Right lobe of liver (tissue), 6 donors: ENCODE measurements around the gene FAM124B. TPM values are rescaled to one million over a fixed set of nuclear protein-coding genes. Genes with fewer than 3 reads are reported as not detected.

Source experiments
- ATAC-seq, 4 donors: fragments of 200-7000 bp; cut with Tn5 transposase; one replicate each; pipeline ENCODE4 v1.9.1; 2020; ENCODE audit warnings: mild to moderate bottlenecking in 4 of 4, moderate library complexity in 4 of 4
- DNase-seq, 3 donors: peaks; one replicate each; pipeline ENCODE4 v3.0.0-alpha.2; 2020
- H3K27ac ChIP-seq, 3 donors: fragments of 200-600 bp; one replicate each; pipeline ENCODE4 v1.8.0; 2022
- H3K27me3 ChIP-seq, 2 donors: fragments of 200-600 bp; one replicate each; pipeline ENCODE4 v1.8.0; 2022
- H3K36me3 ChIP-seq, 4 donors: fragments of 200-600 bp; sonication (generic) in 1 of 4; one replicate each; pipeline versions ENCODE4 v1.5.1 to v1.8.0; 2017 to 2022; ENCODE audit warnings: control low read depth in 1 of 4
- H3K4me1 ChIP-seq, 4 donors: fragments of 200-600 bp; sonication (generic) in 1 of 4; one replicate each; pipeline versions ENCODE4 v1.5.1 to v1.8.0; 2017 to 2022; ENCODE audit warnings: control low read depth in 1 of 4
- H3K4me3 ChIP-seq, 3 donors: fragments of 200-600 bp; one replicate each; pipeline ENCODE4 v1.8.0; 2022
- H3K9me3 ChIP-seq, 4 donors: fragments of 200-600 bp; sonication (generic) in 1 of 4; one replicate each; pipeline versions ENCODE4 v1.5.1 to v1.8.0; 2017 to 2022; ENCODE audit warnings: control low read depth in 1 of 4
- CTCF ChIP-seq, 4 donors: fragments of 200-600 bp in 3 of 4; fragments of 450-650 bp in 1 of 4; IDR thresholded peaks; one replicate each; pipeline versions ENCODE4 v1.5.1 to v1.8.0; 2016 to 2022; ENCODE audit warnings: antibody characterized with exemption in 4 of 4, mild to moderate bottlenecking in 2 of 4
- POLR2A ChIP-seq: fragments of 450-650 bp; IDR thresholded peaks from one replicate; pipeline ENCODE4 v1.6.1; 2017; ENCODE audit warnings: antibody characterized with exemption, mild to moderate bottlenecking
- WGBS: methylation state at CpG from one replicate; pipeline ENCODE4 v1.1.6; 2018; ENCODE audit warnings: low coverage, low lambda C conversion rate; ENCODE audit not compliant: insufficient coverage; ENCODE audit errors: missing lambda C conversion rate; 5-methylcytosine and 5-hydroxymethylcytosine counted together
- intact Hi-C, 2 donors: fragments of 100-400 bp; cut with DNase I; formaldehyde crosslinking; loops; one replicate each; pipeline versions ENCODE4 v1.11.2 to v1.14.1; 2022
- total RNA-seq, 6 experiments: library from RNA; depleted of rRNA in 2 of 6; stranded (reverse); fragments of >200 nt in 2 of 6; fragmentation: NEBNext Ultra II Directional in 3 of 6; extraction: Animal tissue kit (Norgen Biotek cat#: 25700) in 3 of 6; gene quantifications; one replicate each; pipeline versions ENCODE4 v1.1.0 to v1.2.4, GENCODE V29; 2016 to 2023
- donor health status: DM: no; HTN: yes; CAD: no.
- donor health status: DM: no; HTN: no; CAD: no.
- donor health status: DM: no; HTN: no; CAD: no.
- donor health status: DM: no; HTN: yes; CAD: no.
- donor health status: DM: no; HTN: yes; CAD: no.

Gene FAM124B
- total RNA-seq, 6 experiments from 2014 or later = 0.14 to 2.4 (median 0.56) TPM

GRCh38 chr2:224333726-224334482 is 68.0 kb downstream of the FAM124B start:
- ATAC-seq (peak; percentile 23 to 85 (median 36)), DNase-seq (no peak)
- Histone ChIP-seq H3K36me3 (no peaks in the 10 kb centered on the region), H3K27ac (no peak overlapping the region), H3K4me3 (no peak overlapping the region), H3K4me1 (peaks cover 0 to 12% (median 0%) of the 10 kb centered on the region in 4 donors), H3K27me3 (no peaks in the 10 kb centered on the region), H3K9me3 (no peaks in the 10 kb centered on the region)
- TF ChIP-seq POLR2A (no peak), CTCF (IDR thresholded peaks at IDR 0.05) (no peak)
- intact Hi-C loops = no loop called here
- WGBS = 55% methylated on average over 6 of the region's 6 CpGs

GRCh38 chr2:224331698-224332097 is 70.2 kb downstream of the FAM124B start:
- 54% methylated on average over 7 of the region's 8 CpGs for WGBS
- no peak for ATAC-seq

GRCh38 chr2:224328798-224329197 is 73.1 kb downstream of the FAM124B start:
- Histone ChIP-seq H3K4me3 (no peak overlapping the region), H3K9me3 (no peaks in the 10 kb centered on the region), H3K4me1 (peaks cover 0 to 1% (median 0%) of the 10 kb centered on the region in 4 donors), H3K36me3 (no peaks in the 10 kb centered on the region), H3K27me3 (no peaks in the 10 kb centered on the region), H3K27ac (no peak overlapping the region)
- TF ChIP-seq CTCF (IDR thresholded peaks at IDR 0.05) (no peak), POLR2A (no peak)
- DNase-seq (no peak), ATAC-seq (no peak)
- WGBS = 72% methylated on average over 3 of the region's 3 CpGs
- intact Hi-C loops = no loop called here

More at GRCh38 chr2:224331698-224332097, 70.2 kb downstream of the FAM124B start:
- H3K4me1 ChIP-seq = peaks cover 0 to 12% (median 0%) of the 10 kb centered on the region in 4 donors
- TF ChIP-seq CTCF (IDR thresholded peaks at IDR 0.05) = no peak
- no peak for TF ChIP-seq POLR2A
- DNase-seq = no peak
- no peaks in the 10 kb centered on the region for H3K36me3 ChIP-seq
- no peaks in the 10 kb centered on the region for H3K27me3 ChIP-seq
- no peak overlapping the region for H3K4me3 ChIP-seq
- H3K27ac ChIP-seq = no peak overlapping the region
- no peaks in the 10 kb centered on the region for H3K9me3 ChIP-seq
- intact Hi-C loops = no loop called here

Other genes with a start within 250 kb of the FAM124B start
- 10 to 100 TPM; 30.3 to 46.2 (median 40.3) TPM for gene CUL3, start 183.3 kb upstream of the FAM124B start, total RNA-seq